ENCODE data around the gene PCCA. TPM values are rescaled to one million over a fixed set of nuclear protein-coding genes. Genes with fewer than 3 reads are reported as not detected.

The PCCA gene
- total and polyA plus RNA-seq, 4 donors, result 30.1 to 160 (median 76.3) TPM

GRCh38 chr13:100432611-100433010, 343.7 kb downstream of the PCCA start:
- H3K27me3 ChIP-seq (ENCODE audit: control insufficient read depth in 4 of 4, insufficient read depth in 4 of 4, low read length in 3 of 4), result no peaks in the 10 kb centered on the region
- no peaks in the 10 kb centered on the region for H3K9me3 ChIP-seq (ENCODE audit: control insufficient read depth in 4 of 4, low read length in 3 of 4)
- H3K4me3 ChIP-seq (ENCODE audit: low read depth in 1 of 3, low read length in 3 of 3), result no peak overlapping the region
- H3K4me1 ChIP-seq (ENCODE audit: control insufficient read depth in 4 of 4, insufficient read depth in 4 of 4, low read length in 3 of 4), result peaks cover 5 to 20% (median 12%) of the 10 kb centered on the region in 4 donors
- no peak overlapping the region for H3K27ac ChIP-seq (ENCODE audit: low read depth in 1 of 2, low read length in 2 of 2)
- no peak for DNase-seq (ENCODE audit: low spot score)
- TF ChIP-seq JUND (IDR thresholded peaks at IDR 0.05), result no peak
- 96% methylated on average over 2 of the region's 2 CpGs for WGBS
- H3K36me3 ChIP-seq (ENCODE audit: control insufficient read depth in 4 of 4, insufficient read depth in 3 of 4, low read depth in 1 of 4, low read length in 3 of 4), result peaks cover 0 to 5% (median 4%) of the 10 kb centered on the region in 4 donors
- no peak overlapping the region for H3K9ac ChIP-seq (ENCODE audit: low read depth in 1 of 2, low read length in 2 of 2)

- peaks cover 5 to 20% (median 12%) of the 10 kb centered on the region in 4 donors for H3K4me1 ChIP-seq (ENCODE audit: control insufficient read depth in 4 of 4, insufficient read depth in 4 of 4, low read length in 3 of 4)
- H3K9me3 ChIP-seq (ENCODE audit: control insufficient read depth in 4 of 4, low read length in 3 of 4), result no peaks in the 10 kb centered on the region
- TF ChIP-seq JUND (IDR thresholded peaks at IDR 0.05), result no peak
- no peak for TF ChIP-seq CTCF (IDR thresholded peaks at IDR 0.05; ENCODE audit: low read depth, low read length, missing input control)
- TF ChIP-seq FOXA1 (IDR thresholded peaks at IDR 0.05), result no peak
- no peak for TF ChIP-seq HNF4A (conservative IDR thresholded peaks at IDR 0.05)
- TF ChIP-seq ZBTB33 (IDR thresholded peaks at IDR 0.05), result no peak
- TF ChIP-seq EGR1 (IDR thresholded peaks at IDR 0.05; ENCODE audit: low read depth in 2 of 2), result no peak
- TF ChIP-seq NR2F2 (IDR thresholded peaks at IDR 0.05), result no peak
- TF ChIP-seq MAX (IDR thresholded peaks at IDR 0.05), result no peak
- no peak for TF ChIP-seq FOXA2 (IDR thresholded peaks at IDR 0.05)
- TF ChIP-seq REST (IDR thresholded peaks at IDR 0.05), result no peak
- no peak for TF ChIP-seq RAD21 (IDR thresholded peaks at IDR 0.05)
- no peak for TF ChIP-seq ATF3 (IDR thresholded peaks at IDR 0.05)
- no peak for TF ChIP-seq HNF4G (IDR thresholded peaks at IDR 0.05)
- TF ChIP-seq YY1 (IDR thresholded peaks at IDR 0.05), result no peak
- no peak for TF ChIP-seq RXRA (IDR thresholded peaks at IDR 0.05)
- TF ChIP-seq SP1 (IDR thresholded peaks at IDR 0.05), result no peak
- no peak for TF ChIP-seq GABPA (IDR thresholded peaks at IDR 0.05 in 1 of 2, conservative IDR thresholded peaks at IDR 0.05 in 1 of 2)
- no peak for TF ChIP-seq TAF1 (conservative IDR thresholded peaks at IDR 0.05)
- H3K27me3 ChIP-seq (ENCODE audit: control insufficient read depth in 4 of 4, insufficient read depth in 4 of 4, low read length in 3 of 4), result no peaks in the 10 kb centered on the region
- peaks cover 0 to 5% (median 4%) of the 10 kb centered on the region in 4 donors for H3K36me3 ChIP-seq (ENCODE audit: control insufficient read depth in 4 of 4, insufficient read depth in 3 of 4, low read depth in 1 of 4, low read length in 3 of 4)
- no peak overlapping the region for H3K9ac ChIP-seq (ENCODE audit: low read depth in 1 of 2, low read length in 2 of 2)
- no peak overlapping the region for H3K4me3 ChIP-seq (ENCODE audit: low read depth in 1 of 3, low read length in 3 of 3)
- no peak overlapping the region for H3K27ac ChIP-seq (ENCODE audit: low read depth in 1 of 2, low read length in 2 of 2)
- no peak for DNase-seq (ENCODE audit: low spot score)
Observed at GRCh38 chr13:100433475-100433874, 344.6 kb downstream of the PCCA start.

Measured in liver (tissue), 9 donors.